Measurements from ENCODE around the gene B9D1. TPM values are rescaled to one million over a fixed set of nuclear protein-coding genes. Genes with fewer than 3 reads are reported as not detected.

B9D1 gene
- total RNA-seq, 1 donor from 2014 or later: 7.8 TPM

- no peak for TF ChIP-seq CTCF (IDR thresholded peaks at IDR 0.05; ENCODE audit: partially characterized antibody, unreplicated experiment)
- no peak overlapping the region for H3K4me3 Mint-ChIP-seq (ENCODE audit: unreplicated experiment)
- DNase-seq: no peak
- H3K4me1 Mint-ChIP-seq (ENCODE audit: low read depth, unreplicated experiment): no peaks in the 10 kb centered on the region
- no peaks in the 10 kb centered on the region for H3K36me3 Mint-ChIP-seq (ENCODE audit: unreplicated experiment)
- peaks cover 2% of the 10 kb centered on the region for H3K27me3 Mint-ChIP-seq (ENCODE audit: unreplicated experiment)
- no peak overlapping the region for H3K27ac Mint-ChIP-seq (ENCODE audit: unreplicated experiment)
- no peaks in the 10 kb centered on the region for H3K9me3 Mint-ChIP-seq (ENCODE audit: unreplicated experiment)
Measured at GRCh38 chr17:19301973-19302372, 60.5 kb downstream of the B9D1 start.

- no peak for TF ChIP-seq CTCF (IDR thresholded peaks at IDR 0.05; ENCODE audit: partially characterized antibody, unreplicated experiment)
- H3K36me3 Mint-ChIP-seq (ENCODE audit: unreplicated experiment): no peaks in the 10 kb centered on the region
- no peaks in the 10 kb centered on the region for H3K4me1 Mint-ChIP-seq (ENCODE audit: low read depth, unreplicated experiment)
- peaks cover under 1% of the 10 kb centered on the region for H3K27me3 Mint-ChIP-seq (ENCODE audit: unreplicated experiment)
- no peak for DNase-seq
- no peak overlapping the region for H3K27ac Mint-ChIP-seq (ENCODE audit: unreplicated experiment)
- H3K4me3 Mint-ChIP-seq (ENCODE audit: unreplicated experiment): no peak overlapping the region
- no peaks in the 10 kb centered on the region for H3K9me3 Mint-ChIP-seq (ENCODE audit: unreplicated experiment)
Measured at GRCh38 chr17:19301274-19301951, 61.1 kb downstream of the B9D1 start.

- H3K9me3 Mint-ChIP-seq (ENCODE audit: unreplicated experiment): no peaks in the 10 kb centered on the region
- H3K4me3 Mint-ChIP-seq (ENCODE audit: unreplicated experiment): no peak overlapping the region
- no peak for TF ChIP-seq CTCF (IDR thresholded peaks at IDR 0.05; ENCODE audit: partially characterized antibody, unreplicated experiment)
- H3K4me1 Mint-ChIP-seq (ENCODE audit: low read depth, unreplicated experiment): no peaks in the 10 kb centered on the region
- no peaks in the 10 kb centered on the region for H3K27me3 Mint-ChIP-seq (ENCODE audit: unreplicated experiment)
- H3K36me3 Mint-ChIP-seq (ENCODE audit: unreplicated experiment): no peaks in the 10 kb centered on the region
- H3K27ac Mint-ChIP-seq (ENCODE audit: unreplicated experiment): no peak overlapping the region
- no peak for DNase-seq
Measured at GRCh38 chr17:19299866-19300265, 62.7 kb downstream of the B9D1 start.

DNA sequence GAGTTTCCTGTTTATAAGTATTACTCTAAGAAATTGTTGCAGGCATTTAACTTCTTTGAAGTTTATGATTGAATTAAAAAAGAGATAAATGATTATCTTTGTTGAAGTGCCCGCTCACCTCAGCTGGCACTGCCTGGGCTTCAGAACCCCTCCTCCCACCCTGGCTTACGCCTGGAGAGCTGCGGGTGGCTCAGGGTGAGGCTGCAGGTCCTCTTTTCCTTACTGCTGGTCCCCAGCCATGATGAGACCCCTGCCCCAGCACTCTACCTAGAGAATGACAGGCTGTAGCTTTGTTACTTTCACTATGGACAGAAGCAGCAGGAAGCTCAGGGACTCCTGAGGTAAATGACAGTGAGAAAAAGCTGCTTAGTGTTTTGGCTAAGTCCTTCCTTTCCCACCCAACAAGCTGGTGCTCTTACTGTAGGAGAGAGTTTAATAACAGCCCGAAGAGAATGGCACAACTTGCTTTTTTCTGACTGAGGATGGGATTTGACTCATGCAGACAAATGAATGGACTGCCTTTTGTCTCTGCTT is 63.2 kb downstream of the B9D1 start:
- Mint-ChIP-seq H3K27ac (ENCODE audit: unreplicated experiment) (no peak overlapping the region), H3K4me3 (ENCODE audit: unreplicated experiment) (no peak overlapping the region), H3K4me1 (ENCODE audit: low read depth, unreplicated experiment) (peaks cover 2% of the 10 kb centered on the region), H3K27me3 (ENCODE audit: unreplicated experiment) (no peaks in the 10 kb centered on the region), H3K9me3 (ENCODE audit: unreplicated experiment) (no peaks in the 10 kb centered on the region), H3K36me3 (ENCODE audit: unreplicated experiment) (no peaks in the 10 kb centered on the region)
- no peak for DNase-seq
- no peak for TF ChIP-seq CTCF (IDR thresholded peaks at IDR 0.05; ENCODE audit: partially characterized antibody, unreplicated experiment)

DNA sequence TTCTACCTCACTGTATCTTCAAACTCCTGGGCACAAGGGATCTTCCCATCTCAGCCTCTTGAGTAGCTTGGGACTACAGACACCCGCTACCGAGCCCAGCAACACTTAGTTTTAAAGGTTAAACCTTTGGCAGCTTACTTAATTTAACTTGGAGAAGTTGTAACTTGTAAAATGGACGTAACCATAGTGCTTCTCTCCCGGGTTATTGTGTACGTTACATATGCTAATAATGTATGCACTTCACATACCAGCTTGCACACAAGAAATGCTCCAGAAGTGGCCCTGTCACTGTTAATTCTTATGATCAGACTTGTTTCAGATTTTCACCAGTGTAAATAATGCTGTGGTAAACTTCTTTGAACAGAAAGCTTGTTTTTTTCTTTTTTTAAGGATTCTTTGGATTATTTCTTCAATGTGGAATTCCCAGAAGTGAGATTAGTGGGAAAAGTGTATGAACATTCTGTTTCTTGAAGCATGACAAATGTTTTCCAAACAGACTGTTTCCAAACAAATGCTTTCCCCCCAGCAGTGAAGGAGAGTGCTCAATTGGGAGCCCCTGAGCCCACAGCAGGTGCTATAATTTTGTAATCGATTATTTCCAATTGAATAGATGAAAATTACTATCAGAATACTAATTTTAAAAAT is 63.8 kb downstream of the B9D1 start:
- Mint-ChIP-seq H3K27ac (ENCODE audit: unreplicated experiment) (no peak overlapping the region), H3K4me1 (ENCODE audit: low read depth, unreplicated experiment) (peaks cover 2% of the 10 kb centered on the region), H3K9me3 (ENCODE audit: unreplicated experiment) (no peaks in the 10 kb centered on the region), H3K27me3 (ENCODE audit: unreplicated experiment) (no peaks in the 10 kb centered on the region), H3K36me3 (ENCODE audit: unreplicated experiment) (no peaks in the 10 kb centered on the region), H3K4me3 (ENCODE audit: unreplicated experiment) (no peak overlapping the region)
- DNase-seq: no peak
- no peak for TF ChIP-seq CTCF (IDR thresholded peaks at IDR 0.05; ENCODE audit: partially characterized antibody, unreplicated experiment)

All from glutamatergic neuron (in vitro differentiated cells).